HG03159 (cell line): ENCODE measurements around the gene GRAMD2B.

Experiments used
- ATAC-seq: cut with Tn5 transposase; IDR thresholded peaks from one replicate; pipeline ENCODE4 v1.9.1; 2021; ENCODE audit warnings: mild to moderate bottlenecking, moderate library complexity; ENCODE audit not compliant: unreplicated experiment

Gene GRAMD2B

GRCh38 chr5:126534553-126534952 lies 111.3 kb downstream of the GRAMD2B start:
- no peak for ATAC-seq

GRCh38 chr5:126535856-126536545 lies 112.8 kb downstream of the GRAMD2B start:
- ATAC-seq, result no peak

DNA sequence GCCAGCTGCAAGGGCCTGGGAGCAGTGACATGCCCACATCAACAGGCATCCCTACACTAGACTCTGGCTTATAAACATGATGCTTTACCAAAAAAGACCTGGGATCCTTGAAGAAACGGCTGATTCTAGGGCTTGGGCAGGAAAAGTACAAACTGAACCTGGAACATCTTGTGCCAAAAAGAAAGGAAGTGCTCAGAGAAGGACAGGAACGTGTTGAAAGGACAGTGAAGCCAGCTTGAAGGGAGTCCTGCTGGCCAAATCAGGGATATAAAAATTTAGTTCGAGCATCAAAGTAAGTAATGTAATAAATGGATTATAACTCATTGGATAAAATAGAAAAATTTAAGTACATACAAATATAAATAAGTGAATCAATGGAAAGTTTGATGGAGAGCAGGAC lies 113.7 kb downstream of the GRAMD2B start:
- no peak for ATAC-seq

GRCh38 chr5:126538579-126538978 lies 115.4 kb downstream of the GRAMD2B start:
- ATAC-seq, result no peak

- no peak for ATAC-seq
Measured at GRCh38 chr5:126540631-126541030, 117.4 kb downstream of the GRAMD2B start.

- ATAC-seq, result no peak
Measured at GRCh38 chr5:126542441-126542840, 119.2 kb downstream of the GRAMD2B start.

DNA sequence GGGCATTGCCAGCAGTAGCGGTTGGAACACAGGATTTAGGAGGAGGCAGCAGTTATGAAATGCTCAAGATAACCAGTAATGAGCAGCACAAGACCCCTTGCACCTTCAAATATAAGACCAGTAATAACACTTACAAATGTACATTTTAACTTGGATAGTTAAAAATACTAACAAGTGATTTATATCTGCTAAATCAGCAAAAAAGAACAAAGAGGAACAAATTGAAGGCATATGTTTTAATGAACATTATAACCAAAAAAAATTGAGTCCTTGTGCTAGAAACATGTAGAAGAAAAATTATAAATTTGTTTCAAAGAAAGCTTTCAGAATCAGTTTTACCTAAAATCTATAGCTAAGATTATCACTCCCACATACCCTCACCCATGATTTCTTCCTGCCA lies 119.8 kb downstream of the GRAMD2B start:
- no peak for ATAC-seq

- ATAC-seq, result no peak
Measured at GRCh38 chr5:126543660-126544059, 120.5 kb downstream of the GRAMD2B start.
